ENCODE data around the gene PTBP3.

DNA sequence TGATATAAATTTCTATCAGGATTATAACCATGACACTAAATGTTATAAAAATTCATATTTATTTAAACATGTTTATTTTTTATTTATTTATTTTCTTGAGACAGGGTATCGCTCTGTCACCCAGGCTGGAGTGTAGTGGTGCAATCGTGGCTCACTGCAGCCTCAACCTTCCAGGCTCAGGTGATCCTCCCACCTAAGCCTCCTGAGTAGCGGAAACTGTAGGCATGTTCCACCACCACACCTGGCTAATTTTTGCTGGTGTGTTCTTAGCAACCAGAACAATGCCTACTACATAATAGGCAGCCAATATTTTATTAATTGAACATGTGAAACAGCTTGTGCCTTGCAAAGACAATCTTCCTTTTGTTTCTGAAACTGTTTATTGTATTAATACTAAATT is 6.5 kb upstream of the PTBP3 start:
- no peak for TF ChIP-seq EZH2phosphoT487 (IDR thresholded peaks at IDR 0.05; ENCODE audit: insufficient read depth, low read depth)
- no peak for TF ChIP-seq EZH2 (IDR thresholded peaks at IDR 0.05; ENCODE audit: insufficient read depth, poor library complexity, severe bottlenecking)
